Cardiac fibroblast (primary cell): ENCODE data around the gene SCN5A.

Experiments
- DNase-seq, 2 donors: peaks; one replicate each; pipeline versions ENCODE4 v3.0.0 to v3.0.0-alpha.2; 2010; ENCODE audit warnings: low read depth in 2 of 2
- H3K4me3 ChIP-seq, 2 donors: replicated peaks in 1 of 2; 1 replicate in 1 of 2; 2 replicates in 1 of 2; pipeline ENCODE4 v1.5.1; 2011; ENCODE audit warnings: low read depth in 2 of 2, low read length in 2 of 2, mild to moderate bottlenecking in 2 of 2, moderate library complexity in 1 of 2
- TF ChIP-seq, protein P1 (sequence below): IDR thresholded peaks from one replicate; pipeline ENCODE4 v1.5.1; 2011; ENCODE audit warnings: low read depth, mild to moderate bottlenecking, low read length, inconsistent platforms

The SCN5A gene

GRCh38 chr3:38687321-38687720 lies 37.8 kb upstream of the SCN5A start:
- H3K4me3 ChIP-seq: no peak overlapping the region
- TF ChIP-seq, protein P1, sequence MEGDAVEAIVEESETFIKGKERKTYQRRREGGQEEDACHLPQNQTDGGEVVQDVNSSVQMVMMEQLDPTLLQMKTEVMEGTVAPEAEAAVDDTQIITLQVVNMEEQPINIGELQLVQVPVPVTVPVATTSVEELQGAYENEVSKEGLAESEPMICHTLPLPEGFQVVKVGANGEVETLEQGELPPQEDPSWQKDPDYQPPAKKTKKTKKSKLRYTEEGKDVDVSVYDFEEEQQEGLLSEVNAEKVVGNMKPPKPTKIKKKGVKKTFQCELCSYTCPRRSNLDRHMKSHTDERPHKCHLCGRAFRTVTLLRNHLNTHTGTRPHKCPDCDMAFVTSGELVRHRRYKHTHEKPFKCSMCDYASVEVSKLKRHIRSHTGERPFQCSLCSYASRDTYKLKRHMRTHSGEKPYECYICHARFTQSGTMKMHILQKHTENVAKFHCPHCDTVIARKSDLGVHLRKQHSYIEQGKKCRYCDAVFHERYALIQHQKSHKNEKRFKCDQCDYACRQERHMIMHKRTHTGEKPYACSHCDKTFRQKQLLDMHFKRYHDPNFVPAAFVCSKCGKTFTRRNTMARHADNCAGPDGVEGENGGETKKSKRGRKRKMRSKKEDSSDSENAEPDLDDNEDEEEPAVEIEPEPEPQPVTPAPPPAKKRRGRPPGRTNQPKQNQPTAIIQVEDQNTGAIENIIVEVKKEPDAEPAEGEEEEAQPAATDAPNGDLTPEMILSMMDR: no peak
- no peak for DNase-seq

- no peak overlapping the region for H3K4me3 ChIP-seq
- TF ChIP-seq, protein P1: no peak
- DNase-seq: no peak
Observed at GRCh38 chr3:38684546-38684945, 35.1 kb upstream of the SCN5A start.

DNA sequence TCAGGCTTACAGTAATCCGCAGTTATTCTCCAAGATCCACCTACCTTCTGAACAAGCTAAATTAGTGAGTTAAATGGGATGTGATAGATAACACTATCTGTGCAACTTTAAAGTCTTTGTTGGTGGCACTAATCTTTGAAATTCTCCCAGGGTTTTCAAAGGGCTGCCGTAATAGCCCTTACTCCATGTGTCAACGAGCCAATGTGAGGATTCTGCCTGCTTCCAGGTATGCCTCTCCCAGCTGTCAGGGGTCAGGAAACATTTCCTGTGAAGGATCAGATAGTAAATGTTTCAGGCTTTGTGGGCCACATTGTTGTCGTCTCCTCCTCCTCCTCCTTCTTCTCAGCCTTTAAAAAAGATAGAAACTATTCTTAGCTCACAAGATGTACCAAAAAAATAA lies 20.2 kb upstream of the SCN5A start:
- no peak for DNase-seq
- no peak overlapping the region for H3K4me3 ChIP-seq
- TF ChIP-seq, protein P1: no peak

DNA sequence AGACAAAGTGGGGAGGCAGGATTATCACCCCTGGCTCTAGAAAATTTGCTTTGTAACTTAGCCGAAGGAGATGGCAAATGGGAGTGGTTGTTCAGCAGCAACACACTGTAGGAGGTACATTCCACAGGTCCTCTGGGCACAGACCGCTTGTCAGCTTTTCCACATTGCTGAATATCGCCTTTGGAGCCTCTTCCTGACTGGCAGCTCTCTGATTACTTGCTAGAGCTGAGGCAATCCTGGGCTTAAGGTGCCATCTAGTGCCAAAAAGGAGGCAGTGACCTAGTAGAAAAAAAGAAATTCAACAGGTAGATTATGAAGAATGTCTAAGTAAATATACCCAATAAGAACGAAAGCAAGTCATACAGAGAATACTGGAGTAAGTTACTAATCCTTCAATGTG lies 13.1 kb upstream of the SCN5A start:
- DNase-seq: peak; percentile 51 to 61
- TF ChIP-seq, protein P1: peak; percentile 40
- no peak overlapping the region for H3K4me3 ChIP-seq

DNA sequence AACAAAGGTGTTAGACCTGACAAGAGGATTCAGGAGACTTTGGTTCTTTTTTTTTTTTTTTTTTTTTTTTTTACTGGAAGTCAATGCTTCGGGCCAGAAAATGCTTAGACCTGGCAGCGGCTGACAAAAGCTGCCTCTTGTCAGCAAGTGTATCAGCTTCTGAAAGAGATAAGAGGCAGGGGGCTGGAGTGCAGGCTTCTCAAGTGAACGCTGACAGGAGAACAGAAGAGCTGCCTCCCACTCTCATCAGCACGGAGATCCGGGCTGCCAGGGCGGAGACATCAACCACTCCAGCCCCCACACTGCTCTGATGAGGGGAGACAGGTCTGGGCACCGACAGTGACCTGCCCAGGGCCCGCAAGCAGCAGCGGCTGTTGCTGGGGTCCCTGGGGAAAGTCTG lies 9.4 kb upstream of the SCN5A start:
- TF ChIP-seq, protein P1: no peak
- DNase-seq: no peak
- no peak overlapping the region for H3K4me3 ChIP-seq

- DNase-seq: no peak
- no peak overlapping the region for H3K4me3 ChIP-seq
- TF ChIP-seq, protein P1: no peak
Observed at GRCh38 chr3:38657369-38657768, 7.9 kb upstream of the SCN5A start.

DNA sequence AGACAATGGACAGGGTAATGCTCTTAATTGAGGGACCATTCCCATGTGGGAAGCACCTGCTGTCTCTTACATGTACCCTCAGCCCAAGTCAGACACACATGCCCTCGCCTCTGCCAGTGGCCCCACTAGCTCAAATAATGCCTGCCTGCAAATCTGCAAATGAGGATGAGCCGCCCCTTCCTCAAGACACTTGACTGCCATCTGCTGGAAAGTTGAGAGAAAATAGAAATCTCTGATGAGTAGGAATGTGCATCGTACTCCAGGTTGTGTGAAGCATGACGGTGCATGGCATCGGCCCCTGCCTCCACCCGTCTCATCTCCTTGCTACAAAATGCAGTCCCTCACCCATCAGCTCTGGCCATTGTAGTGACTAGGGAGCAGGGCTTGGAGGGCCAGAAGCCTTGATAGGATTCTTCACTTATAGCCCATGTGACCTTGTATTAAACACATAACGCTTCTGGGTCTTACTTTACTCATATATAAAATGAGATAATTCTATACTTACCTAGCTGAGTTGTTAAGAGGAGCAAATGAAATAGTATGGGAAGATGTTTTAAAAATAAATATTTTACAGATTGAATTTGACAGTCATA lies 6.3 kb upstream of the SCN5A start:
- TF ChIP-seq, protein P1: peak; percentile 51
- peak; percentile 50 to 52 for DNase-seq

More for the DNA sequence above, 6.3 kb upstream of the SCN5A start:
- H3K4me3 ChIP-seq: no peak overlapping the region
